Tongue (tissue), 2 donors: ENCODE measurements around the gene NSUN4. TPM values are rescaled to one million over a fixed set of nuclear protein-coding genes. Genes with fewer than 3 reads are reported as not detected.
"Not testable (repeated sequence)": the region's sequence is repeated elsewhere in the genome, so short reads cannot be mapped to it uniquely, and the experiment has no call there.

Source experiments
- DNase-seq: peaks from one replicate; pipeline ENCODE4 v3.0.0-alpha.2; 2015
- total RNA-seq: library from RNA; depleted of rRNA; stranded (reverse); fragments of >200 nt; gene quantifications from one replicate; pipeline ENCODE4 v1.2.3, GENCODE V29; 2014

Gene NSUN4
- 20.9 TPM for total RNA-seq

DNA sequence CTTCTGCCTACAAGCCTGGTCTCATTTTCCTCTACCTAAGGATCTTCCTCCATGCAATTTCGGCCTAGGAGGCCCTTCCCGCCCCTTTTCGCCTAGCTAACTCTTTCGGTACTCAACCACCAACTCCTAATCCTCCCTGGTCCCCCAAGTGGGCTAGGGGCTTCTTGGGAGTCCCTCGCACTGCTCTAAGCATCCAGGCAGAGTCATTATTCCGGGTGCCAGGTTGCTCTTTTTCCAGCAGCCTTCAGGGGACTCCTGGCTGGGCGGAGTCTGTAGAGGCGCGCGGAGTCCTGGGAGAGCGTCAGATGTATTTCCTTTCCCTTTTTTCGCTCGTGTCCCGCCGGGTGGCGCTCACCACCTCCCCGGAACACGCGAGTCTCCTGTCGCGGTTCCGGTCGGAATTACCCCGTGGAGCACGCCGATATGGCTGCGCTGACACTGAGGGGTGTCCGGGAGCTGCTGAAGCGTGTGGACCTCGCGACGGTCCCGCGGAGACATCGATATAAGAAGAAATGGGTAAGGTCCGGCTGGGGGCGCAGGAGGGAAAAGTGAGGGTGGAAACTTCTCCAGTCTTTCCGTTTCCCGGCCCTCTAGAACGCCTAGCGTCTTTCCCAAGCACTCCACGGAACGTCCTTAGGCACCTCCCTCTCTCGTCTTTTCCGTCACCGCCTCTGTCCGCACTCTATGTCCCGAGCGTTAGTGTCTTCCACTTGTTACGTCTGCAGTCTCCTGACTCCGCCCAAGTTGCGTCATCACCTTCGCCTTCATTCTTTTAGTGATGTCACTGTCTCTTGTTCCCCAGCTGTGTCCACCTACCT lies at the start of gene NSUN4:
Gene NSUN4 (plus strand): TSS at position 404 of the 818 bp plus-strand sequence. CDS start 20 bp downstream, at position 424.
- peak; percentile 97 for DNase-seq

DNA sequence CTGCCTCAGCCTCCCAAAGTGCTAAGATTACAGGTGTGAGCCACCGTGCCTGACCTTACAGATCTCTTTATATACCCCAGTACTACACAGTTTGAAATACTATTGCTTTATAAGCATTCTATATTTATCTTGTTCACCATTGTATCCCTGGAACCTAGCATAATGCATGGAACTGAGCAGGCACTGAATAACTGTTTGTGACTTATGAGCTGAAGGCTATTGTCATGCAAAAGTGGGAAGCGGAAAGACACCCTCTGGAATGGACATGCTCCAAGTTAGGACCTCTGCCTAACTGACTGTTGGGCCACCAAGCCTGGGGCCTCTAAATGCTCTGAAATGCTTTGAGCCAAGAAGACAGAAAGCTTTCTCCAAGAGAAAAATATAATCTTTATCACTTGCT lies 45.3 kb upstream of the NSUN4 start:
- DNase-seq, result no peak

DNA sequence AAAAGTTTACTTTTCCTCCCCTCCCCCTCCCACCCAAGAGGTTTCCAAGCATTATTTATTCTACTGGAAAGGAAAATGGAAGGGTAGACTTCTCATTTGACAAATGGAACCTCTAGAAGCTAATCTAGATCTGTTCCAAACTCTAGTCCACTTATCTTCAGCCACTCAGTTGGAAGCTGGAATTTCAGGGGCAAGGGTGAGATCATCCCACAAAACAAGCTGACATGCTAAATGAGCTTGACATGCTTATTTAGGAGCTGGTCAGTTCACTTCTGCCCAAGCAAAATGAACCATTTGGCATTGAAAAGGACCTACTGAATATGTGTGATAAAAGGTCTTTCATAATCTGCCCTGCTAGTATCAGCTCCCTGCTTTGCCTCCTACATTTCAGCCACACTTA lies 42.2 kb upstream of the NSUN4 start:
- DNase-seq, result no peak

DNA sequence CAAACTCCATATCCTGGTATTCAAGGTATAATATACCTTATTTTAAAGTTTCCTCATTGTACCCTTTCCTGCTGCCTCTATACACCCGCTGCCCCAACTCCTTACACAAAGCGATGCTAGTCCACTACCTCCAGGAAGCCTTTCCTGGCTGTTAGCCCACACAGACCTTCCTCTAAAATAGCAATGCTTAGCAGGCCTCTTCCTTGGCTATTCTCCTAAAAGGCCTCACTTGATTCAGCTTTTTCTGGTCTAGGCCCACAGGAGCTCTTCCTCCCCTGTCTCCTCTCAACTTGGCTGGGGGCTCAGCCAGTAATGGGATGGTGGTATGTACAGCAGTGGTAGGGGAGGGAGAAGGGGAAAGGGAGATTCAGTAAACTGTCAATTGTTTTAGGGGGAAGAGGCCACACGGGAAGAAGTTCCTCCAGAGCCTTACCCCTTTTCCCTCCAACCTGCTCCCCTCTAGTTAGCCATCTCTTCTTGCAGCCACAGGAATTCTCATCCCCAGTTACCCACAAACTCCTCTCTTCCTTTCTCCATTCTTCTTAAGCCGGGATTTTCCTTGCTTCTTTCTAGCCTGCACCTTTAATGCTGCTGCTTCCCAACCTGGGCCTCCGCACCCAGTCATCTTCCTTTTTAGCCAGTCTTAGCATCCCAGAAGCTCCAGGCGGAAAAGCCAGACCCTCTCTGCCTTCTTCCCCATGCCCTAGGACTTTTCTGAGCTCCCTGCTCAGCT lies 39.8 kb upstream of the NSUN4 start:
- DNase-seq, result peak; percentile 65

DNA sequence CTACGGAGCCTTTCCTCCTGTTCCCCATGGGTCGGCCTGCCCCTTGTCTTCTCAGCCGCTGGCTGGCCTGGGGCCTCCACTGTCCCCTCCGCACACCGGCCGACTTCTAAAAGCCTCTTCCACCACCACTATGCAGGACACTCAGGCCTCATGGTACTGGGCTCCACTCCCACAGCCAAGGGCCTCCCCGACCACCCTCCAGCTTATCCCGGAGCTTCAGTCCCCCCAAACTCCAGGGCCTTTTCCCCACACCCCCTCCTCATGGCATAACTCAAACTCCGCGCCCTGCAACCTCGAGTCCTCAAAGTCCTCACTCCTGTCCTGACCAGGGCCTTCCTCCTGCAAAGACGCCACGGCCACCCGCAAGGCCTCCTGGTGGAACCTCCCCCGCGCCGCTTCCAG lies 39.2 kb upstream of the NSUN4 start:
- DNase-seq, result peak; percentile 16

DNA sequence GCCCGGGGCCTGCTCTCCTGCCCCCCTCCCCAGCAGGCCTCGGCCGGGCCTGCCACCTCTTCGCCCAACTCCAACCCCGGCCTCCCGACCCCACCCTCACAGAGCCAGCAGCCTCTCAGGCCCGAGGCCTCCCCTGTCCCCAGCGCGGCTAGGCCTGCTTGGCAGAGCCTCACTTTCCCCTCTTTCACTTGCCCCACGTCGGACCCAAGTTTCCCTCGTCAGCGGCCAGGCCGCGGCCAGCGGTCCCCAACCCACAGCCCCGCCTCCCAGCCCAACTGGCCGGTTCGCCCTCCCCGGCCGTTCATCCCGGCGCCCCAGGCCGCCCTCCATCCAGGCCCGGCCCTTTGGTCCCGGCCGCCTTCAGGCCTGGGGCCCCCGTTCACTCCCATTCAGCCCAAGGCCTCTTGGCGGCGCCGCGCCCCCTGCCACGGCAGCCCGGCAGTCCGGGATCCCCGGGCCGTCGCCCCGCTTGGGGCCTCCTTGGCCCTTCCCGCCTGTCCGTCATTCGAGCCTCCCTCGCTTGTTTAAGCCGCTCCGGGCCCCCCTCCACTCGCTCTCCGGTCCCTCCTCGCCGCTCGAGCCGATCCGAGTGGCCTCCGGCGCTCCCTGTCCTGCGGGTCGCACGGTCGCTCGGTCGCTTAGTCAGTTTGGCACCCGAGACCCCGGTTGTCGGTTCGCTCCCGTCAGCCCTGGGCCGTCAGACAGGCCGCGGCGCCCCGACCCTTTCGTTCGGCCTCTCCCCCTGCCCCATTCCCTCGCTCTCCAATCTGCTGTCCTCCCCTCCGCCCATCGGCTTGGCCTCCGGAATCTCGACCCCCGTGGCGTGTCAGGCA lies 38.6 kb upstream of the NSUN4 start:
- DNase-seq, result peak; percentile 69

DNA sequence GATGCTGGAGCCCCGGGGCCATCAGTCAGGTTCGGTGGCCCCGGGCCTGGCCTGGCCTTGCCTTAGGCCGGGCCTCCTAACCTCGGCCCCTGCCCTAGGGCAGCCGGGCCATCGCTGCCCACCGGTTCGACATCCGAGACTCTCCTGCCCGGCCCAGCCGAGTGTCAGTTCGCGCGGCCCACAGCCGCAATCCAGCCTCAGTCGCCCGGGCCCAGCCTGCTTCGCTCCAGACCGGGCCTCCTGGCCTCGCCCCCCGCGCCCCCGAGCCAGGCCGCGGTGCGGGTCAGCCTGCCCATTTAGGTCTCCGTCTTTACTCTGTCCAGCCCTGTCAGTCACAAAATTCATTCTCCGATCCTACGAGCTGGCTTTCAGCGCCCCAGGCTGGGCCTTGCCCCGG lies 38.0 kb upstream of the NSUN4 start:
- DNase-seq, result no peak

DNA sequence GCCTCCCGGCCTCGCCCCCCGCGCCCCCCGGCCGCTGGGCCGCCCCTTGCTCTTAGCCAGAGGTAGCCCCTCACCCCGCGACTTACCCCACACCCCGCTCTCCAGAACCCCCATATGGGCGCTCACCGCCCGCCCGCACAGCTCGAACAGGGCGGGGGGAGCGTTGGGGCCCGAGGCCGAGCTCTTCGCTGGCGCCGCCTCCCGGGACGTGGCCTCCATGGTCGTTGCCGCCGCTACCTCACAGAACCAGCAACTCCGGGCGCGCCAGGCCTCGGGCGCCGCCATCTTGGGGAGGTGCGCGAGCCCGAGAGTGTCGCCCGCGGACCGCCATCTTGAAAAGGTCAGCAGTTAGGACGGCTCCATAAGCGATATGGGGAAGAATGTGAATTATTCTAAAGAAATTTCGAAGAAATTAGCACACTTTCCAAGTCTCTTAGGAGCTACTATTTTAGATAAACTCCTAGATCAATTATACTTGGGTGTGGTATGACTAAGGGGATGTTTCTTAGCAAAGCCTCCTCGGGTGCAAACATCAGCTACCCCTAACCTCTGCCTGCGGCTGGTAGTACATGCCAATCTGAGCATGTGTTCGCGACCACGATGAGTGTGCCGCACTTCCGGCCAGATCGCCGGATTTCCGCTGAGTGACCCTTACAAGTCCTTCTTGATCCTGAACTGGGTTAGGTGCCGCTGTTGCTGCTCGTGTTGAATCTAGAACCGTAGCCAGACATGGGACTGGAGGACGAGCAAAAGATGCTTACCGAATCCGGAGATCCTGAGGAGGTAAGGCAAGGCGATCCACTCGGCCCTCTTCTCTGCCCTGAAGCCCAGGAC lies 37.4 kb upstream of the NSUN4 start, which contains the start of the genes LRRC41 and UQCRH:
Gene LRRC41 (minus strand): TSS at position 579 of the 834 bp plus-strand sequence. CDS start 294 bp downstream, at position 285.
Gene UQCRH (plus strand): TSS at position 661 of the 834 bp plus-strand sequence. CDS start 69 bp downstream, at position 730.
- DNase-seq, result peak; percentile 98

- DNase-seq, result peak; percentile 18
Measured at GRCh38 chr1:46303872-46304326, 36.7 kb upstream of the NSUN4 start.

- no peak for DNase-seq
Measured at GRCh38 chr1:46306159-46306530, 34.5 kb upstream of the NSUN4 start.

DNA sequence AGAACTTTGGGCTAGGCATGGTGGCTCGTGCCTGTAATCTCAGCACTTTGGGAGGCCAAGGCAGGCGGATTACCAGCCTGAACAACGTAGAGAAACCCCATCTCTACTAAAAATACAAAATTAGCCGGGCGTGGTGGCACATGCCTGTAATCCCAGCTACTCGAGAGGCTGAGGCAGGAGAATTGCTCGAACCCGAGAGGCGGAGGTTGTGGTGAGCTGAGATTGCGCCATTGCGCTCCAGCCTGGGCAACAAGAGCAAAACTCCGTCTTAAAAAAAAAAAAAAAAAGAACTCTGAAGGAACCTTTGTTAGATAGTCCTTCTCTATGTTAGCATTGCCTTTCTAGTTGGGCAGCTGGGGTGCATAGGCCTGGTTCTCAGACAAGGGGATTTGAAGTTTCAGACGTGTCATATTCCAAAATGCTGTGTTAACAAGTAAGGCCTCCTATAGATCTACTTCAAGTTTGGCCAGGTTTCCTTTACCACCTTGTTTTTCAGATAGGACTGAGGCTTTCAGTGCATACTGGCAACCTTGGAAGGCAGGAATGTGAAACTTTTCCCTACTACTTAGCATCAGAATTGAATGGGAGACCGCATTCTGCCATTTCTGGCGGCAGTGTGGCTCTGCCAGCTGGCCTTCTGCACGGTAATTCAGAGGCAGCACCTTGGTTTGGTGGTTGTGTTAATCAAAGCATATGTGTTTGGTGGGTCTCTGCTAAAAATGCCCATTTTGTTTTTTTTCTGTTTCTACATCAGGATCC lies 31.0 kb upstream of the NSUN4 start:
- DNase-seq, result no peak

DNA sequence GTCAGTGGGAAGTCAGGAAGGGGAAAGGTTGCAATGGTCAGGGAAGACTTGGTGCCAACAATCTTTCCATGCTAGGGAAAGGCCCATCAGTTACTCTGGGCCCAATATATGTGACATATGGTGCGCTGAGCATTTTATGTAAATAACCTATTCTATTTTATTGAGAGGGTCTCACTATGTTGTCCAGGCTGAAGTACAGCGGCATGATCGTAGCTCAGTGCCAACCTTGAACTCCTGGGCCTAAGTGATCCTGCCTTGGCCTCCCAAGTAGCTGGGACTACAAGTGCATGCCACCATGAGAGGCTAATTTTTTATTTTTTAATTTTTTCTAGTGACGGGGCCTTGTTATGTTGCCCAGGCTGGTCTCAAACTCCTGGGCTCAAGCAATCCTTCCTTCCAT lies 30.3 kb upstream of the NSUN4 start:
- DNase-seq, result no peak

- DNase-seq, result no peak
Measured at GRCh38 chr1:46315669-46316403, 24.8 kb upstream of the NSUN4 start.

GRCh38 chr1:46317323-46317722 lies 23.3 kb upstream of the NSUN4 start:
- no peak for DNase-seq

DNA sequence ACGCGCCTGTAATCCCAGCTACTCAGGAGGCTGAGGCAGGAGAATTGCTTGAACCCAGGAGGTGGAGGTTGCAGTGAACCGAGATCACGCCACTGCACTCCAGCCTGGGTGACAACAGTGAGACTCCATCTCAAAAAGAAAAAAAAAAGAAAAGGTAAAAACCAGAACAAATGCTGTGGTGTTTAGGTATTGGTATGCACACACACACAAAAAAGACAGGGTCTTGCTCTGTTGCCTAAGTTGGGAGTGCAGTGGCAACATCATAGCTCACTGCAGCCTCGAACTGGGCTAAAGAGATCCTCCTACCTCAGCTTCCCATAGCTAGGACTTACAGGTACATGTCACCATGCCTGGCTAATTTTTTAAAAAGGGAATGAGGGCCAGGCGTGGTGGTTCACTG lies 21.3 kb upstream of the NSUN4 start:
- DNase-seq, result not testable (repeated sequence)

GRCh38 chr1:46319960-46320914 lies 20.4 kb upstream of the NSUN4 start:
- not testable (repeated sequence) for DNase-seq

GRCh38 chr1:46322191-46322590 lies 18.4 kb upstream of the NSUN4 start:
- not testable (repeated sequence) for DNase-seq

- DNase-seq, result not testable (repeated sequence)
Measured at GRCh38 chr1:46325285-46326076, 15.1 kb upstream of the NSUN4 start.
